A549 (cell line): ENCODE measurements around the gene TOMM6. TPM values are rescaled to one million over a fixed set of nuclear protein-coding genes. Genes with fewer than 3 reads are reported as not detected.

Experiments
- ATAC-seq, 2 experiments: fragments of 200-7000 bp in 1 of 2; fragments of >200 bp in 1 of 2; cut with Nextera tagmentation in 1 of 2; cut with Tn5 transposase in 1 of 2; 3 replicates each; pipeline versions ENCODE4 v1.8.0 to v1.9.1; 2018 to 2020; ENCODE audit warnings: mild to moderate bottlenecking in 1 of 2, moderate library complexity in 1 of 2
- CTCF ChIA-PET: fragments of 300-600 bp; sonication (Branson Sonifier 250); formaldehyde crosslinking; extraction: SDS; loops from one replicate; lab custom pipeline; 2021; ENCODE audit warnings: antibody characterized with exemption, inconsistent platforms; lab: Yijun Ruan, JAX
- POLR2A ChIA-PET: fragments of 350-600 bp; formaldehyde crosslinking; extraction: SDS; loops from one replicate; lab custom pipeline; 2021; ENCODE audit warnings: antibody characterized with exemption, inconsistent platforms; lab: Yijun Ruan, JAX
- DNase-seq, 2 experiments: peaks; one replicate each; pipeline versions ENCODE4 v3.0.0 to v3.0.0-alpha.2; 2011 to 2016; ENCODE audit warnings: low read depth in 1 of 2, low spot score in 1 of 2
- FAIRE-seq: peaks from 2 replicates; lab custom pipeline; 2011; peaks lifted over from hg19 to GRCh38; lab: Jason Lieb, UNC
- H3K27ac ChIP-seq, 2 experiments: fragments of >200 bp; sonication (Bioruptor Twin); formaldehyde crosslinking; 3 replicates each; pipeline ENCODE4 v1.5.1; 2016 to 2017
- H3K4me1 ChIP-seq: fragments of >200 bp; sonication (Bioruptor Twin); formaldehyde crosslinking; 3 replicates; pipeline ENCODE4 v1.6.1; 2016
- H3K4me2 ChIP-seq: fragments of >200 bp; sonication (Bioruptor Twin); formaldehyde crosslinking; 3 replicates; pipeline ENCODE4 v1.6.1; 2016
- H3K4me3 ChIP-seq: fragments of >200 bp; sonication (Bioruptor Twin); formaldehyde crosslinking; 3 replicates; pipeline ENCODE4 v1.5.1; 2016
- H3K9me3 ChIP-seq: fragments of >200 bp; sonication (Bioruptor Twin); formaldehyde crosslinking; 3 replicates; pipeline ENCODE4 v1.6.1; 2016
- CHD2 ChIP-seq: fragments of 150-350 bp; IDR thresholded peaks from 2 replicates; pipeline ENCODE4 v1.6.1; 2014; ENCODE audit warnings: low read length; ENCODE audit not compliant: partially characterized antibody
- CHD4 ChIP-seq: fragments of 200-600 bp; sonication (generic); IDR thresholded peaks from 2 replicates; pipeline ENCODE4 v1.6.1; 2016; ENCODE audit warnings: antibody characterized with exemption, mild to moderate bottlenecking, borderline replicate concordance
- EHMT2 ChIP-seq: fragments of 200-600 bp; sonication (generic); IDR thresholded peaks from 2 replicates; pipeline ENCODE4 v1.6.1; 2016; ENCODE audit warnings: antibody characterized with exemption, low read depth, mild to moderate bottlenecking, moderate library complexity
- FOSB ChIP-seq: fragments of 250-450 bp; sonication (Bioruptor Pico); IDR thresholded peaks from 2 replicates; pipeline ENCODE4 v1.5.0; 2020; ENCODE audit warnings: mild to moderate bottlenecking, moderate library complexity
- FOSL2 ChIP-seq, 2 experiments: fragments of 450-650 bp in 1 of 2; fragments of >200 bp in 1 of 2; sonication (Bioruptor Twin) in 1 of 2; formaldehyde crosslinking; IDR thresholded peaks; 2 replicates each; pipeline versions ENCODE4 v1.5.0 to v1.6.1; 2016 to 2020; ENCODE audit warnings: mild to moderate bottlenecking in 1 of 2, moderate library complexity in 1 of 2
- FOXS1 ChIP-seq: fragments of 250-450 bp; sonication (Bioruptor Pico); IDR thresholded peaks from 2 replicates; pipeline ENCODE4 v1.5.0; 2020; ENCODE audit warnings: mild to moderate bottlenecking, moderate library complexity
- HES2 ChIP-seq: fragments of >200 bp; sonication (Bioruptor Twin); formaldehyde crosslinking; IDR thresholded peaks from 2 replicates; pipeline ENCODE4 v1.6.1; 2016
- HOXA7 ChIP-seq: fragments of 250-450 bp; sonication (Bioruptor Pico); IDR thresholded peaks from 2 replicates; pipeline ENCODE4 v1.5.0; 2020; ENCODE audit warnings: mild to moderate bottlenecking, moderate library complexity
- KDM1A ChIP-seq: fragments of 200-600 bp; sonication (generic); IDR thresholded peaks from 2 replicates; pipeline ENCODE4 v1.6.1; 2016; ENCODE audit warnings: low read depth, mild to moderate bottlenecking
- KDM5A ChIP-seq: fragments of 200-600 bp; sonication (generic); IDR thresholded peaks from 2 replicates; pipeline ENCODE4 v1.6.1; 2016; ENCODE audit warnings: antibody characterized with exemption, mild to moderate bottlenecking
- MAFK ChIP-seq: fragments of 450-650 bp; IDR thresholded peaks from 2 replicates; pipeline ENCODE4 v1.6.1; 2014; ENCODE audit not compliant: partially characterized antibody
- MAZ ChIP-seq: fragments of 150-350 bp; IDR thresholded peaks from 2 replicates; pipeline ENCODE4 v1.6.1; 2014; ENCODE audit warnings: antibody characterized with exemption, low read depth, low read length, borderline replicate concordance
- MYC ChIP-seq: IDR thresholded peaks from 2 replicates; pipeline ENCODE4 v1.6.1; 2012; ENCODE audit warnings: mild to moderate bottlenecking, inconsistent platforms, low read length, improper control_type of control experiment, borderline replicate concordance
- RCOR1 ChIP-seq: fragments of 150-350 bp; IDR thresholded peaks from 2 replicates; pipeline ENCODE4 v1.6.1; 2014; ENCODE audit warnings: antibody characterized with exemption, low read length, low read depth
- RFX5 ChIP-seq: fragments of 450-650 bp; IDR thresholded peaks from 2 replicates; pipeline ENCODE4 v1.7.1; 2014; ENCODE audit warnings: antibody characterized with exemption, mild to moderate bottlenecking, moderate library complexity
- SMC3 ChIP-seq: fragments of >200 bp; sonication (Bioruptor Twin); formaldehyde crosslinking; IDR thresholded peaks from 3 replicates; pipeline ENCODE4 v1.6.1; 2018; ENCODE audit warnings: inconsistent platforms
- USF2 ChIP-seq: fragments of 450-650 bp; IDR thresholded peaks from 2 replicates; pipeline ENCODE4 v1.6.1; 2014; ENCODE audit warnings: antibody characterized with exemption
- ZC3H11A ChIP-seq: fragments of 450-650 bp; IDR thresholded peaks from 2 replicates; pipeline ENCODE4 v1.6.1; 2014; ENCODE audit warnings: antibody characterized with exemption, mild to moderate bottlenecking
- ZFP36 ChIP-seq: fragments of 450-650 bp; IDR thresholded peaks from 2 replicates; pipeline ENCODE4 v1.6.1; 2014; ENCODE audit warnings: borderline replicate concordance; ENCODE audit not compliant: partially characterized antibody
- WGBS: methylation state at CpG from one replicate; pipeline ENCODE4 v1.1.6; 2017; ENCODE audit errors: missing lambda C conversion rate; 5-methylcytosine and 5-hydroxymethylcytosine counted together
- polyA plus RNA-seq, 4 experiments: library from polyadenylated mRNA; depleted of rRNA in 3 of 4; stranded (reverse); fragments of >200 nt; fragmentation: RNase III in 1 of 4; extraction: RNeasy Plus Mini Kit Qiagen cat#74134 plus additional on column Dnase treatment in 1 of 4; gene quantifications; 2 replicates in 3 of 4; 3 replicates in 1 of 4; pipeline ENCODE4 v1.2.3, GENCODE V29; 2011 to 2017

TOMM6 gene
- polyA plus RNA-seq, 2 of the 4 experiments (the other 2 are of a cell fraction), result 217 to 254 TPM

- TF ChIP-seq HOXA7 (no peak), FOSB (CRISPR knock-in tag) (no peak), USF2 (no peak), SMC3 (no peak)
Observed at GRCh38 chr6:41774841-41775240, 12.7 kb upstream of the TOMM6 start (continued).

GRCh38 chr6:41775293-41775882 lies 12.1 kb upstream of the TOMM6 start:
- H3K27ac ChIP-seq, result no peak overlapping the region
- ChIA-PET CTCF (interaction anchor here (0.9 to 4.6 kb wide), 25 partner anchors 10 to 407 kb away, joined by 3 to 49 read pairs (median 5); partner anchors contain the start of genes TFEB and TOMM6), POLR2A (interaction anchor here (0.6 kb wide), 1 partner anchor 69 kb away, joined by 4 read pairs; no protein-coding TSS in a partner anchor)
- ATAC-seq, result no peak
- no peak for DNase-seq
- no peaks in the 10 kb centered on the region for H3K9me3 ChIP-seq
- H3K4me2 ChIP-seq, result no peak overlapping the region
- no peak for FAIRE-seq
- no peak overlapping the region for H3K4me3 ChIP-seq
- 46% methylated on average over 3 of the region's 13 CpGs for WGBS
- H3K4me1 ChIP-seq, result peaks cover 7% of the 10 kb centered on the region; the same call in 2 of the 3 replicates
- no peak for TF ChIP-seq CHD2
- no peak for TF ChIP-seq CHD4
- no peak for TF ChIP-seq MAFK
- no peak for TF ChIP-seq MAZ
- no peak for TF ChIP-seq MYC
- TF ChIP-seq ZFP36, result no peak
- no peak for TF ChIP-seq HOXA7
- no peak for TF ChIP-seq KDM5A
- no peak for TF ChIP-seq SMC3
- TF ChIP-seq RCOR1, result no peak
- no peak for TF ChIP-seq ZC3H11A
- TF ChIP-seq FOXS1 (CRISPR knock-in tag), result no peak

GRCh38 chr6:41777551-41778285 lies 9.8 kb upstream of the TOMM6 start:
- peaks cover 16% of the 10 kb centered on the region for H3K4me1 ChIP-seq
- TF ChIP-seq KDM1A (no peak), RFX5 (no peak), RCOR1 (no peak), ZC3H11A (no peak), MAZ (no peak), FOSL2 (IDR thresholded peaks at IDR 0.05) (no peak), FOSL2 (CRISPR knock-in tag; IDR thresholded peaks at IDR 0.05) (no peak), MYC (no peak), HES2 (no peak), EHMT2 (no peak), CHD2 (no peak)
- ATAC-seq, result no peak
- WGBS, result 71% methylated on average over 5 of the region's 5 CpGs
- CTCF ChIA-PET, result interaction anchor here (0.9 to 4.6 kb wide), 4 partner anchors 9 to 71 kb away, joined by 4 to 49 read pairs (median 12); partner anchors contain the start of genes TFEB and TOMM6
- FAIRE-seq, result no peak
- no peak overlapping the region for H3K4me2 ChIP-seq
- no peak for DNase-seq
- POLR2A ChIA-PET, result no interaction called here
- H3K9me3 ChIP-seq, result no peaks in the 10 kb centered on the region
- no peak overlapping the region for H3K4me3 ChIP-seq
- no peak overlapping the region for H3K27ac ChIP-seq
